Transverse colon (tissue), 4 donors: ENCODE results near the gene FBN2. TPM values are rescaled to one million over a fixed set of nuclear protein-coding genes. Genes with fewer than 3 reads are reported as not detected.

ENCODE experiments used
- DNase-seq: peaks from one replicate; pipeline ENCODE4 v3.0.0-alpha.2; 2019
- H3K27ac ChIP-seq, 4 donors: fragments of 200-600 bp; sonication (generic); 2 replicates each; pipeline ENCODE4 v1.5.1; 2016 to 2018; ENCODE audit warnings: inconsistent platforms in 4 of 4
- H3K27me3 ChIP-seq: fragments of 200-600 bp; sonication (generic); 2 replicates; pipeline ENCODE4 v1.5.1; 2017; ENCODE audit warnings: inconsistent platforms
- H3K36me3 ChIP-seq, 4 donors: fragments of 200-600 bp; sonication (generic); 2 replicates each; pipeline ENCODE4 v1.5.1; 2017 to 2019; ENCODE audit warnings: inconsistent platforms in 4 of 4
- H3K4me1 ChIP-seq, 4 donors: fragments of 200-600 bp; sonication (generic); 2 replicates each; pipeline ENCODE4 v1.5.1; 2017 to 2020; ENCODE audit warnings: inconsistent platforms in 4 of 4
- H3K4me3 ChIP-seq, 4 donors: fragments of 200-600 bp; sonication (generic); 1 replicate in 1 of 4; 2 replicates in 3 of 4; pipeline versions ENCODE4 v1.5.1 to v1.6.1; 2017 to 2019; ENCODE audit warnings: inconsistent platforms in 4 of 4
- H3K9me3 ChIP-seq, 2 donors: fragments of 200-600 bp; sonication (generic); 2 replicates each; pipeline ENCODE4 v1.5.1; 2017 to 2019; ENCODE audit warnings: inconsistent platforms in 2 of 2
- EP300 ChIP-seq: sonication (generic); formaldehyde crosslinking; IDR thresholded peaks from one replicate; pipeline ENCODE4 v1.6.1; 2017; ENCODE audit warnings: antibody characterized with exemption, low read depth
- POLR2A ChIP-seq: fragments of 450-650 bp; IDR thresholded peaks from one replicate; pipeline ENCODE4 v1.6.1; 2016; ENCODE audit warnings: antibody characterized with exemption, mild to moderate bottlenecking, moderate library complexity
- POLR2AphosphoS5 ChIP-seq, 3 donors: sonication (generic); formaldehyde crosslinking; IDR thresholded peaks; one replicate each; pipeline ENCODE4 v1.6.1; 2016; ENCODE audit warnings: antibody characterized with exemption in 3 of 3
- WGBS, 2 donors: methylation state at CpG; one replicate each; pipeline ENCODE4 v1.1.5; 2018; ENCODE audit warnings: low coverage in 1 of 2; 5-methylcytosine and 5-hydroxymethylcytosine counted together
- in situ Hi-C, 4 donors: fragments of 200-750 bp; cut with MboI; loops; one replicate each; pipeline versions ENCODE4 v1.15.0 to v1.15.1; 2017; ENCODE audit warnings: low sequenced_read_pairs in 3 of 4, low pct_ligation_motif_present in 1 of 4, low pct_unique_long_range_greater_than_20kb in 1 of 4
- intact Hi-C: fragments of 100-400 bp; cut with DNase I; formaldehyde crosslinking; loops from one replicate; pipeline ENCODE4 v1.15.1; 2023; ENCODE audit warnings: low total_unique reads
- total RNA-seq, 4 donors: library from RNA; depleted of rRNA; stranded (reverse); fragments of >200 nt; gene quantifications; one replicate each; pipeline ENCODE4 v1.1.0, GENCODE V29; 2016
- TF ChIP-seq, protein P1 (sequence below), 5 experiments: fragments of 200-600 bp in 3 of 5; fragments of 450-650 bp in 2 of 5; sonication (generic) in 3 of 5; IDR thresholded peaks; 1 replicate in 2 of 5; 2 replicates in 3 of 5; pipeline ENCODE4 v1.5.1; 2016 to 2017; ENCODE audit warnings: antibody characterized with exemption in 5 of 5, inconsistent platforms in 3 of 5, mild to moderate bottlenecking in 2 of 5, moderate library complexity in 1 of 5

FBN2 gene
- total RNA-seq, 4 donors from 2014 or later = 0.79 to 16.1 (median 2.6) TPM

DNA sequence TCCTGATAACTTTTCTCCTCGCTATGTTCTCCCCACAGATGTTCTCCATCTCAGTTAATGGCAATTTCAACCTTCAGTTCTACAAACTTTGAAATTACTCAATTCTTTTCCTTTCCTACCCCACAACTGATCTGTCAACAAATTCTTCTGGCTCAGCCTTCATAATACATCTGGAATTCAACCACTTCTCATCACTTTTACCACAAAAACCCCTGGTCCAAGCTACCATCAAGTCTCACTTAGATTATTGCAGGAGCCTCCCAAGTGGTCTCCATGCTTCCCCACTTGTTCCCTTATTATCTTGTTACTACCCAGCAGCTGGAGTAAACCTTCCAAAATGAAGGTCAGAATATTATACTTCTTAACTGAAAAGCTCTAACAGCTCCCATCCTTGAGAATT is 110.1 kb downstream of the FBN2 start:
- Histone ChIP-seq H3K36me3 (no peaks in the 10 kb centered on the region), H3K9me3 (no peaks in the 10 kb centered on the region), H3K27me3 (no peaks in the 10 kb centered on the region), H3K4me1 (no peaks in the 10 kb centered on the region), H3K4me3 (no peak overlapping the region), H3K27ac (no peak overlapping the region)
- TF ChIP-seq, protein P1, sequence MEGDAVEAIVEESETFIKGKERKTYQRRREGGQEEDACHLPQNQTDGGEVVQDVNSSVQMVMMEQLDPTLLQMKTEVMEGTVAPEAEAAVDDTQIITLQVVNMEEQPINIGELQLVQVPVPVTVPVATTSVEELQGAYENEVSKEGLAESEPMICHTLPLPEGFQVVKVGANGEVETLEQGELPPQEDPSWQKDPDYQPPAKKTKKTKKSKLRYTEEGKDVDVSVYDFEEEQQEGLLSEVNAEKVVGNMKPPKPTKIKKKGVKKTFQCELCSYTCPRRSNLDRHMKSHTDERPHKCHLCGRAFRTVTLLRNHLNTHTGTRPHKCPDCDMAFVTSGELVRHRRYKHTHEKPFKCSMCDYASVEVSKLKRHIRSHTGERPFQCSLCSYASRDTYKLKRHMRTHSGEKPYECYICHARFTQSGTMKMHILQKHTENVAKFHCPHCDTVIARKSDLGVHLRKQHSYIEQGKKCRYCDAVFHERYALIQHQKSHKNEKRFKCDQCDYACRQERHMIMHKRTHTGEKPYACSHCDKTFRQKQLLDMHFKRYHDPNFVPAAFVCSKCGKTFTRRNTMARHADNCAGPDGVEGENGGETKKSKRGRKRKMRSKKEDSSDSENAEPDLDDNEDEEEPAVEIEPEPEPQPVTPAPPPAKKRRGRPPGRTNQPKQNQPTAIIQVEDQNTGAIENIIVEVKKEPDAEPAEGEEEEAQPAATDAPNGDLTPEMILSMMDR (IDR thresholded peaks at IDR 0.05) = no peak
- TF ChIP-seq EP300 (no peak), POLR2A (no peak), POLR2AphosphoS5 (IDR thresholded peaks at IDR 0.05) (no peak)
- in situ Hi-C loops (no loop called here), intact Hi-C loops (no loop called here)
- WGBS, 2 donors = 78 to 79% methylated on average over 1 of the region's 1 CpG
- DNase-seq = no peak

DNA sequence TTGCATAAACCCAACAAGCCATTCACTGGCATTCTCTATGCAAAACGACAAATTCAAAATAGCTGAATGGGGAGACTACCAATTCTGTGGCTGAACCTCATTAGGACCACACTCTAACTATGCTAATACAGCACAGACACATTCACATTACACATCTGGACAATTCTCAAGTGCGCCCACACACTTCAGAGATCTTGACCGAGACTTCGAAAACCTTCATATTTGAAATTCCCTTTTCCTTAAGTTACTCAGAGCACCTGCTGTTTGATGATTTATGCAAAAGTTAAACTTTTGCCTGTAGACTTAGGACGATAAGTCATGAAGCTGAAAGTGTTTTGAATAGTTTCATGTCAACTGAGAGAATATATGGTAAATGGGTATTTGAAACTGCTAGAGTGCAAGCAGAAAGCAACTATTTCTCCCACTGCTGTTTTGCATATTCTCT is 111.9 kb downstream of the FBN2 start:
- H3K4me1 ChIP-seq = no peaks in the 10 kb centered on the region
- in situ Hi-C loops = no loop called here
- H3K27ac ChIP-seq = no peak overlapping the region
- peaks cover 0 to 3% of the 10 kb centered on the region in 2 donors for H3K9me3 ChIP-seq
- no peaks in the 10 kb centered on the region for H3K36me3 ChIP-seq
- H3K4me3 ChIP-seq = no peak overlapping the region
- WGBS, 2 donors = 53 to 78% methylated on average over 3 to 5 of the region's 5 CpGs
- H3K27me3 ChIP-seq = no peaks in the 10 kb centered on the region
- no peak for DNase-seq
- intact Hi-C loops = no loop called here
- TF ChIP-seq POLR2AphosphoS5 (IDR thresholded peaks at IDR 0.05) (no peak), EP300 (no peak), POLR2A (no peak)
- TF ChIP-seq, protein P1 (IDR thresholded peaks at IDR 0.05) = no peak

DNA sequence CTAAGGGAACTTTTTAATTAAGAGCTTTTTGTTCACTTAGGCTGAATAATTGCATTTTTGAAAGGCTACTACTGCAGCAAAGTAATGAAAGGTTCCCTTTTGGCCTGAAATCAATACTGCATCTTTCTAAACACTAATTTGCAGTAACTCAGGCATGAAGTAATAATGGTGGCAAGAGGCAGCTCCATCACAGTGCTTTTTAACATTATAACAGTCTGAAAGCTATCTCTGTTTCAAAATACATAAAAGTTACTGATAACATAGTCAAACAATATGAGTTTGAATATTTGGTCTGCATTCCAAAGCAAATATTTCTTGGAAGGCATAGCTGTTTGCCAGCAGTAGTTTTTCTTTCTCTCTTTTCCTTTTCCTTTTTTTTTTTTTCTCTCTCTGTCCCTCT is 113.4 kb downstream of the FBN2 start:
- in situ Hi-C loops (no loop called here), intact Hi-C loops (no loop called here)
- Histone ChIP-seq H3K27ac (no peak overlapping the region), H3K27me3 (no peaks in the 10 kb centered on the region), H3K4me1 (no peaks in the 10 kb centered on the region), H3K36me3 (no peaks in the 10 kb centered on the region), H3K9me3 (peaks cover 0 to 3% of the 10 kb centered on the region in 2 donors), H3K4me3 (no peak overlapping the region)
- TF ChIP-seq, protein P1 (IDR thresholded peaks at IDR 0.05) = no peak
- TF ChIP-seq EP300 = no peak
- TF ChIP-seq POLR2A = no peak
- TF ChIP-seq POLR2AphosphoS5 (IDR thresholded peaks at IDR 0.05) = no peak
- no peak for DNase-seq

DNA sequence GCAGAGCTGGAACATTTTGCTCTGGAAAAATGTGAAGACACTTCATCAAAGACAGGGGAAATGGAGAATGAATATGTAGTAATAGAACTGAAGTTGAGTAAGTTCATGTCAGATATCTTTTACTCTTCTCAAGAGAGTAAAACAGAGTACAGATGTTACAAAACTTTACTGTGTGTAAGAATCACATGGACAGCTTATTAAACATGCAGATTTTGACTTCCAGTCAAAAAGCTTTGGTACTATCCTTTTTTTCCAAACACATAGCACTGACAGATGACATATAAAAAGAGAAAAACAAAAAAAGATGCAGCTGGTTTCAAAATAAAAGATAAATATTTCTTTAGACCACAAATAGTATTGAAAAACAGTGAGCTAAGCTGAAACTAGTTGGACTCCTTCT is 115.4 kb downstream of the FBN2 start:
- intact Hi-C loops (no loop called here), in situ Hi-C loops (no loop called here)
- H3K4me1 ChIP-seq = no peaks in the 10 kb centered on the region
- no peak for DNase-seq
- H3K4me3 ChIP-seq = no peak overlapping the region
- no peak overlapping the region for H3K27ac ChIP-seq
- TF ChIP-seq POLR2AphosphoS5 (IDR thresholded peaks at IDR 0.05) = no peak
- TF ChIP-seq POLR2A = no peak
- no peaks in the 10 kb centered on the region for H3K27me3 ChIP-seq
- no peaks in the 10 kb centered on the region for H3K36me3 ChIP-seq
- peaks cover 0 to 3% of the 10 kb centered on the region in 2 donors for H3K9me3 ChIP-seq

DNA sequence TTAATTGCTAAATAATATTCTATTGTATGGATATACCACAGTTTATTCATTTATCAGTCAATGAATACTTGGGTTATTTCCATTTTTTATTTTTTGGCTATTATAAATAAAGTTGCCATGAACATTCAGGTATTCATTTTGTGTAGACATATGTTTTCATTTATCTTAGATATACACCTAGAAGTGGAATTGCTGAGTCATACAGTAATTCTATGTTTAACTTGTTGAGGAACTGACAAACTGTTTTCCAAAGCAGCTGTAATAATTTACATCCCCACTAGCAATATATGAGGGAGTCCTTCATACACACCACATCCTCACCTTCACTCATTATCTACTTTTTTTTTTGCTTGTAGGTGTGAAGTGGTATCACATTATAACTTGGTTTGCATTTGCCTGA is 123.6 kb downstream of the FBN2 start:
- DNase-seq = no peak
- no peak for TF ChIP-seq EP300
- no peak for TF ChIP-seq POLR2AphosphoS5 (IDR thresholded peaks at IDR 0.05)
- TF ChIP-seq, protein P1 (IDR thresholded peaks at IDR 0.05) = no peak
- no peak for TF ChIP-seq POLR2A
- in situ Hi-C loops (no loop called here), intact Hi-C loops (no loop called here)
- H3K36me3 ChIP-seq = no peaks in the 10 kb centered on the region
- H3K27ac ChIP-seq = no peak overlapping the region
- no peak overlapping the region for H3K4me3 ChIP-seq
- no peaks in the 10 kb centered on the region for H3K9me3 ChIP-seq
- no peaks in the 10 kb centered on the region for H3K4me1 ChIP-seq
- H3K27me3 ChIP-seq = no peaks in the 10 kb centered on the region
